Daoy (cell line): ENCODE data around the gene C20orf96. TPM values are rescaled to one million over a fixed set of nuclear protein-coding genes. Genes with fewer than 3 reads are reported as not detected.
"Not testable (repeated sequence)": the region's sequence is repeated elsewhere in the genome, so short reads cannot be mapped to it uniquely, and the experiment has no call there.

Source experiments
- DNase-seq: peaks from one replicate; pipeline ENCODE4 v3.0.0-alpha.2; 2015; ENCODE audit warnings: low read depth
- total RNA-seq: library from RNA; depleted of rRNA; stranded (reverse); fragments of >200 nt; shearing (Covaris generic); gene quantifications from 2 replicates; pipeline ENCODE4 v1.2.3, GENCODE V29; 2014; rRNA removed

The C20orf96 gene
- total RNA-seq, result 0.51 and 0.57 TPM in 2 replicates

- DNase-seq, result peak; percentile 93
Observed at GRCh38 chr20:290084-290831, at the start of gene C20orf96. Gene C20orf96, minus strand, starts transcription at chr20:290750. Its CDS starts 140 bp downstream, at chr20:290610.

- DNase-seq, result not testable (repeated sequence)
Observed at GRCh38 chr20:336040-336439, 45.5 kb upstream of the C20orf96 start.

GRCh38 chr20:334578-334977 is 44.0 kb upstream of the C20orf96 start:
- DNase-seq, result no peak

GRCh38 chr20:330233-331149 is 39.9 kb upstream of the C20orf96 start:
- DNase-seq, result peak; percentile 54

- DNase-seq, result no peak
Observed at GRCh38 chr20:329851-330232, 39.3 kb upstream of the C20orf96 start.

- DNase-seq, result no peak
Observed at GRCh38 chr20:328975-329695, 38.6 kb upstream of the C20orf96 start.

GRCh38 chr20:328027-328974 is 37.8 kb upstream of the C20orf96 start:
- no peak for DNase-seq

GRCh38 chr20:327186-328026 is 36.9 kb upstream of the C20orf96 start:
- DNase-seq, result peak; percentile 89

- DNase-seq, result peak; percentile 49
Observed at GRCh38 chr20:326645-327185, 36.2 kb upstream of the C20orf96 start.

GRCh38 chr20:325889-326644 is 35.5 kb upstream of the C20orf96 start:
- peak; percentile 76 for DNase-seq

- peak; percentile 95 for DNase-seq
Observed at GRCh38 chr20:325045-325888, 34.7 kb upstream of the C20orf96 start, which contains the start of gene SOX12. Gene SOX12, plus strand, starts transcription at chr20:325552. Its CDS starts 373 bp downstream, at chr20:325925.

GRCh38 chr20:324177-325044 is 33.9 kb upstream of the C20orf96 start:
- DNase-seq, result peak; percentile 93

- no peak for DNase-seq
Observed at GRCh38 chr20:316316-317068, 25.9 kb upstream of the C20orf96 start.

GRCh38 chr20:313948-314347 is 23.4 kb upstream of the C20orf96 start:
- peak; percentile 23 for DNase-seq

GRCh38 chr20:313402-313801 is 22.9 kb upstream of the C20orf96 start:
- DNase-seq, result no peak

- DNase-seq, result no peak
Observed at GRCh38 chr20:312866-313265, 22.3 kb upstream of the C20orf96 start.
